NCI-H187 (cell line): Measurements from ENCODE around the gene LSM3.

ENCODE experiments used
- DNase-seq, 2 experiments: peaks; one replicate each; lab custom pipeline; 2025; lab: John Stamatoyannopoulos, UW

Gene LSM3

GRCh38 chr3:14241716-14242115, 63.1 kb downstream of the LSM3 start:
- DNase-seq: no peak

- DNase-seq: no peak
Measured at GRCh38 chr3:14242490-14243311, 64.1 kb downstream of the LSM3 start.

- no peak for DNase-seq
Measured at GRCh38 chr3:14243782-14244181, 65.2 kb downstream of the LSM3 start.

DNA sequence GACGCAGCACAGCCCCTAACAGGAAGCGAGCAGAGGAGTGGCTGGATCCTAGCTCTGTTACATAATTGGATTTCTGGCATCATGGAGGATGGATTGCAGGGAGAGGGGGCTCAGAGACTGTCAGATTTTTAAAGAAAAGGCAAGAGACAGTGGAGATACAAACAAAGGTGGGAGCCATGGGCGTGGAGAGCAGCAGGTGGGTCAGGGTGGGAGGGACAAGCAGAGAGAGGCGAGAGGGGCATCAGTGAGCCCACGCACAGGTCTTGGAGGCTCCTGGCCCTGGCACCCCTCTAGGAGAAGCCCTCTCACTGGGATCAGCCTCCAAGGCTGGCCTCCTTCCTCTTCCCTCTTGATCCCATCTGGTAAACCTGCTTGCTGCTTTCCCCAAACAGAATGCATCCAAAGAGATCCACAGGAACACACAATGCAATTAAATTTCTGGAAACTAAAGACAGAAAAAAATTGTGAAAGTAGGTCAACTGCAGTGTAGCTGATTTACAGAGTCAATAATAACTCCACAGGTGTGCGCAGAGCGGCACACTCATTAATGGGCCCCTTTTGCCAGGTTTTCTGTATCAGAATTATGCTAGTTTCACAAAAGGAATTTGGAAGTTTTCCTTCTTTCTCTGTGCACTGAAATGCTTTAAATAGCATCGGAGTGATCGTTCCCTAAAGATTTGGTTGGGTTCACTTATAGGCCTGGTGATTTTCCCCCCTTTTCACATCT, 66.1 kb downstream of the LSM3 start:
- no peak for DNase-seq

- DNase-seq: no peak
Measured at GRCh38 chr3:14245248-14245639, 66.6 kb downstream of the LSM3 start.

- no peak for DNase-seq
Measured at GRCh38 chr3:14245822-14246221, 67.2 kb downstream of the LSM3 start.

DNA sequence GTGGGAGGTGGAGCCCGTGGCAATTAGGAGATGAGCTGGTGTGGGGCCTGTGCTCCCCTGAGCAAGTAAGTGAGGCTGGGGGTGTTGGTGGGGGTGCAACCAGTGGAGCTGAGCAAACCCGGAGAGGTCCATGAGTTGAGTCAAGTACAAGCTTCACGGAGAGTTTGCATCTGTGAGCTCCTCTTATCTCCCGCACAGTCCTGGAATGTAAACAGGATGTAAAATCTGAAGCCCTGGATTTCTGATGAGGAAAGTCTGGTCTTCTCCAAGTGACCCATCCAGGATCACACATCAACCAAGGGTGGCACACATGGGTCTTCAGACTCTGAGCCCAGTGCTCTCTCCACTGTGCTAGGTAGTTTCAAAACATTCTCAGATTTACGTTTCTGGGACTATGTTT, 67.8 kb downstream of the LSM3 start:
- DNase-seq: no peak

- DNase-seq: no peak
Measured at GRCh38 chr3:14248477-14248848, 69.8 kb downstream of the LSM3 start.

- no peak for DNase-seq
Measured at GRCh38 chr3:14248849-14249523, 70.4 kb downstream of the LSM3 start.
